Measurements from ENCODE around the gene SPTBN1.

Gene SPTBN1

GRCh38 chr2:54422072-54422581, 34.0 kb upstream of the SPTBN1 start:
- Histone ChIP-seq H3K36me3 (ENCODE audit: control insufficient read depth in 1 of 2, insufficient read depth in 2 of 2, low read length in 2 of 2) (no peaks in the 10 kb centered on the region), H3K4me1 (ENCODE audit: control insufficient read depth in 1 of 2, insufficient read depth in 2 of 2, low read length in 2 of 2) (peaks cover 0 to 12% of the 10 kb centered on the region in 2 donors), H3K27ac (ENCODE audit: low read length) (no peak overlapping the region), H3K27me3 (ENCODE audit: low read depth, low read length) (no peaks in the 10 kb centered on the region), H3K9me3 (ENCODE audit: control insufficient read depth in 1 of 2, low read length in 2 of 2) (no peaks in the 10 kb centered on the region), H3K4me3 (ENCODE audit: low read depth in 1 of 2, low read length in 2 of 2) (no peak overlapping the region)

- Histone ChIP-seq H3K27me3 (ENCODE audit: low read depth, low read length) (no peaks in the 10 kb centered on the region), H3K4me1 (ENCODE audit: control insufficient read depth in 1 of 2, insufficient read depth in 2 of 2, low read length in 2 of 2) (peaks cover 0 to 12% of the 10 kb centered on the region in 2 donors)
These were observed 32.9 kb upstream of the SPTBN1 start for GRCh38 chr2:54423213-54423612.

GRCh38 chr2:54424555-54425163, 31.5 kb upstream of the SPTBN1 start:
- H3K4me3 ChIP-seq (ENCODE audit: low read depth in 1 of 2, low read length in 2 of 2), result no peak overlapping the region

More at GRCh38 chr2:54423213-54423612, 32.9 kb upstream of the SPTBN1 start:
- no peaks in the 10 kb centered on the region for H3K9me3 ChIP-seq (ENCODE audit: control insufficient read depth in 1 of 2, low read length in 2 of 2)
- H3K27ac ChIP-seq (ENCODE audit: low read length), result no peak overlapping the region
- no peaks in the 10 kb centered on the region for H3K36me3 ChIP-seq (ENCODE audit: control insufficient read depth in 1 of 2, insufficient read depth in 2 of 2, low read length in 2 of 2)
- no peak overlapping the region for H3K4me3 ChIP-seq (ENCODE audit: low read depth in 1 of 2, low read length in 2 of 2)

GRCh38 chr2:54428108-54428831, 27.9 kb upstream of the SPTBN1 start:
- H3K4me1 ChIP-seq (ENCODE audit: control insufficient read depth in 1 of 2, insufficient read depth in 2 of 2, low read length in 2 of 2), result peaks cover 4 to 15% of the 10 kb centered on the region in 2 donors
- no peaks in the 10 kb centered on the region for H3K36me3 ChIP-seq (ENCODE audit: control insufficient read depth in 1 of 2, insufficient read depth in 2 of 2, low read length in 2 of 2)
- H3K27me3 ChIP-seq (ENCODE audit: low read depth, low read length), result no peaks in the 10 kb centered on the region
- no peaks in the 10 kb centered on the region for H3K9me3 ChIP-seq (ENCODE audit: control insufficient read depth in 1 of 2, low read length in 2 of 2)
- no peak overlapping the region for H3K4me3 ChIP-seq (ENCODE audit: low read depth in 1 of 2, low read length in 2 of 2)
- no peak overlapping the region for H3K27ac ChIP-seq (ENCODE audit: low read length)

More at GRCh38 chr2:54424555-54425163, 31.5 kb upstream of the SPTBN1 start:
- Histone ChIP-seq H3K36me3 (ENCODE audit: control insufficient read depth in 1 of 2, insufficient read depth in 2 of 2, low read length in 2 of 2) (no peaks in the 10 kb centered on the region), H3K4me1 (ENCODE audit: control insufficient read depth in 1 of 2, insufficient read depth in 2 of 2, low read length in 2 of 2) (peaks cover 0 to 8% of the 10 kb centered on the region in 2 donors), H3K27me3 (ENCODE audit: low read depth, low read length) (no peaks in the 10 kb centered on the region), H3K9me3 (ENCODE audit: control insufficient read depth in 1 of 2, low read length in 2 of 2) (no peaks in the 10 kb centered on the region), H3K27ac (ENCODE audit: low read length) (no peak overlapping the region)

GRCh38 chr2:54429054-54429453, 27.1 kb upstream of the SPTBN1 start:
- peak overlapping the region; percentile 11 for H3K27ac ChIP-seq (ENCODE audit: low read length)
- H3K4me1 ChIP-seq (ENCODE audit: control insufficient read depth in 1 of 2, insufficient read depth in 2 of 2, low read length in 2 of 2), result peaks cover 4 to 14% of the 10 kb centered on the region in 2 donors
- H3K36me3 ChIP-seq (ENCODE audit: control insufficient read depth in 1 of 2, insufficient read depth in 2 of 2, low read length in 2 of 2), result no peaks in the 10 kb centered on the region

GRCh38 chr2:54429811-54430551, 26.1 kb upstream of the SPTBN1 start:
- H3K27ac ChIP-seq (ENCODE audit: low read length), result peak overlapping the region; percentile 48
- no peaks in the 10 kb centered on the region for H3K27me3 ChIP-seq (ENCODE audit: low read depth, low read length)
- H3K4me1 ChIP-seq (ENCODE audit: control insufficient read depth in 1 of 2, insufficient read depth in 2 of 2, low read length in 2 of 2), result peaks cover 4 to 14% of the 10 kb centered on the region in 2 donors
- no peaks in the 10 kb centered on the region for H3K9me3 ChIP-seq (ENCODE audit: control insufficient read depth in 1 of 2, low read length in 2 of 2)
- H3K4me3 ChIP-seq (ENCODE audit: low read depth in 1 of 2, low read length in 2 of 2), result no peak overlapping the region
- H3K36me3 ChIP-seq (ENCODE audit: control insufficient read depth in 1 of 2, insufficient read depth in 2 of 2, low read length in 2 of 2), result no peaks in the 10 kb centered on the region

More at GRCh38 chr2:54429054-54429453, 27.1 kb upstream of the SPTBN1 start:
- Histone ChIP-seq H3K4me3 (ENCODE audit: low read depth in 1 of 2, low read length in 2 of 2) (no peak overlapping the region), H3K27me3 (ENCODE audit: low read depth, low read length) (no peaks in the 10 kb centered on the region), H3K9me3 (ENCODE audit: control insufficient read depth in 1 of 2, low read length in 2 of 2) (no peaks in the 10 kb centered on the region)

- Histone ChIP-seq H3K27ac (ENCODE audit: low read length) (peak overlapping the region; percentile 48), H3K4me1 (ENCODE audit: control insufficient read depth in 1 of 2, insufficient read depth in 2 of 2, low read length in 2 of 2) (peaks cover 6 to 14% of the 10 kb centered on the region in 2 donors), H3K9me3 (ENCODE audit: control insufficient read depth in 1 of 2, low read length in 2 of 2) (no peaks in the 10 kb centered on the region), H3K27me3 (ENCODE audit: low read depth, low read length) (no peaks in the 10 kb centered on the region), H3K36me3 (ENCODE audit: control insufficient read depth in 1 of 2, insufficient read depth in 2 of 2, low read length in 2 of 2) (no peaks in the 10 kb centered on the region), H3K4me3 (ENCODE audit: low read depth in 1 of 2, low read length in 2 of 2) (no peak overlapping the region)
These were observed 25.5 kb upstream of the SPTBN1 start for GRCh38 chr2:54430649-54431048.

GRCh38 chr2:54432251-54433015, 23.7 kb upstream of the SPTBN1 start:
- Histone ChIP-seq H3K4me1 (ENCODE audit: control insufficient read depth in 1 of 2, insufficient read depth in 2 of 2, low read length in 2 of 2) (peaks cover 8 to 14% of the 10 kb centered on the region in 2 donors), H3K9me3 (ENCODE audit: control insufficient read depth in 1 of 2, low read length in 2 of 2) (no peaks in the 10 kb centered on the region), H3K4me3 (ENCODE audit: low read depth in 1 of 2, low read length in 2 of 2) (no peak overlapping the region), H3K27ac (ENCODE audit: low read length) (no peak overlapping the region), H3K27me3 (ENCODE audit: low read depth, low read length) (no peaks in the 10 kb centered on the region), H3K36me3 (ENCODE audit: control insufficient read depth in 1 of 2, insufficient read depth in 2 of 2, low read length in 2 of 2) (no peaks in the 10 kb centered on the region)

- Histone ChIP-seq H3K9me3 (ENCODE audit: control insufficient read depth in 1 of 2, low read length in 2 of 2) (no peaks in the 10 kb centered on the region), H3K4me3 (ENCODE audit: low read depth in 1 of 2, low read length in 2 of 2) (no peak overlapping the region), H3K27ac (ENCODE audit: low read length) (no peak overlapping the region), H3K4me1 (ENCODE audit: control insufficient read depth in 1 of 2, insufficient read depth in 2 of 2, low read length in 2 of 2) (peaks cover 8 to 14% of the 10 kb centered on the region in 2 donors), H3K36me3 (ENCODE audit: control insufficient read depth in 1 of 2, insufficient read depth in 2 of 2, low read length in 2 of 2) (no peaks in the 10 kb centered on the region), H3K27me3 (ENCODE audit: low read depth, low read length) (no peaks in the 10 kb centered on the region)
These were observed 21.9 kb upstream of the SPTBN1 start for GRCh38 chr2:54434229-54434628.

- Histone ChIP-seq H3K4me3 (ENCODE audit: low read depth in 1 of 2, low read length in 2 of 2) (no peak overlapping the region), H3K27me3 (ENCODE audit: low read depth, low read length) (no peaks in the 10 kb centered on the region), H3K27ac (ENCODE audit: low read length) (no peak overlapping the region), H3K36me3 (ENCODE audit: control insufficient read depth in 1 of 2, insufficient read depth in 2 of 2, low read length in 2 of 2) (no peaks in the 10 kb centered on the region), H3K9me3 (ENCODE audit: control insufficient read depth in 1 of 2, low read length in 2 of 2) (no peaks in the 10 kb centered on the region), H3K4me1 (ENCODE audit: control insufficient read depth in 1 of 2, insufficient read depth in 2 of 2, low read length in 2 of 2) (peaks cover 8 to 14% of the 10 kb centered on the region in 2 donors)
These were observed 21.4 kb upstream of the SPTBN1 start for GRCh38 chr2:54434711-54435110.

Data from muscle layer of duodenum (tissue), 2 donors.